AG04450 (cell line): ENCODE measurements around the gene MTTP. TPM values are rescaled to one million over a fixed set of nuclear protein-coding genes. Genes with fewer than 3 reads are reported as not detected.

Source experiments
- CTCF ChIA-PET: fragments of 300-600, 350-600 bp; formaldehyde crosslinking; extraction: SDS; loops from one replicate; lab custom pipeline; 2022; ENCODE audit warnings: antibody characterized with exemption, inconsistent platforms; lab: Charles Lee
- POLR2A ChIA-PET: fragments of 350-600 bp; formaldehyde crosslinking; extraction: SDS; loops from one replicate; lab custom pipeline; 2021; ENCODE audit warnings: antibody characterized with exemption, inconsistent platforms; lab: Yijun Ruan, JAX
- DNase-seq: peaks from one replicate; pipeline ENCODE4 v3.0.0-alpha.2; 2011; ENCODE audit warnings: low read depth, low spot score
- H3K27ac ChIP-seq: one replicate; pipeline ENCODE4 v1.5.1; 2012; ENCODE audit warnings: low read depth, low read length, control low read depth
- H3K27me3 ChIP-seq: one replicate; pipeline ENCODE4 v1.6.0; 2012; ENCODE audit warnings: low read length; ENCODE audit not compliant: control insufficient read depth, insufficient read depth
- H3K4me3 ChIP-seq: 2 replicates; pipeline ENCODE4 v1.5.1; 2011; ENCODE audit warnings: mild to moderate bottlenecking, low read depth, low read length, control low read depth
- H3K9me3 ChIP-seq: 2 replicates; pipeline ENCODE4 v1.5.1; 2012; ENCODE audit warnings: low read length; ENCODE audit not compliant: control insufficient read depth, insufficient read depth
- CTCF ChIP-seq: IDR thresholded peaks from 2 replicates; pipeline ENCODE4 v1.5.1; 2011; ENCODE audit warnings: low read depth, low read length, control low read depth, inconsistent platforms
- polyA plus RNA-seq: library from polyadenylated mRNA; depleted of rRNA; stranded (reverse); fragments of >200 nt; gene quantifications from 2 replicates; pipeline ENCODE4 v1.2.3, GENCODE V29; 2011

MTTP gene
- polyA plus RNA-seq, 1 experiment, result 0.02 TPM

GRCh38 chr4:99614491-99614890 lies 39.9 kb downstream of the MTTP start:
- CTCF ChIA-PET, result no interaction called here
- POLR2A ChIA-PET, result no interaction called here
- no peak overlapping the region for H3K27ac ChIP-seq

GRCh38 chr4:99615170-99615820 lies 40.7 kb downstream of the MTTP start:
- no peaks in the 10 kb centered on the region for H3K9me3 ChIP-seq
- H3K4me3 ChIP-seq, result no peak overlapping the region
- no peak overlapping the region for H3K27ac ChIP-seq
- ChIA-PET CTCF (interaction anchor here (0.7 to 1.4 kb wide), 2 partner anchors 13 to 23 kb away, joined by 3 to 4 read pairs; no protein-coding TSS in a partner anchor), POLR2A (no interaction called here)
- DNase-seq, result no peak
- no peaks in the 10 kb centered on the region for H3K27me3 ChIP-seq
- TF ChIP-seq CTCF, result no peak

More at GRCh38 chr4:99614491-99614890, 39.9 kb downstream of the MTTP start:
- no peak for DNase-seq
- Histone ChIP-seq H3K9me3 (no peaks in the 10 kb centered on the region), H3K27me3 (no peaks in the 10 kb centered on the region), H3K4me3 (no peak overlapping the region)
- TF ChIP-seq CTCF, result no peak

GRCh38 chr4:99617374-99617773 lies 42.8 kb downstream of the MTTP start:
- no peak for DNase-seq
- H3K27ac ChIP-seq, result no peak overlapping the region
- no peaks in the 10 kb centered on the region for H3K27me3 ChIP-seq
- ChIA-PET CTCF (no interaction called here), POLR2A (no interaction called here)
- no peak for TF ChIP-seq CTCF
- H3K9me3 ChIP-seq, result no peaks in the 10 kb centered on the region
- no peak overlapping the region for H3K4me3 ChIP-seq

- CTCF ChIA-PET, result no interaction called here
- no peak overlapping the region for H3K27ac ChIP-seq
- no peak overlapping the region for H3K4me3 ChIP-seq
- no peaks in the 10 kb centered on the region for H3K9me3 ChIP-seq
- POLR2A ChIA-PET, result no interaction called here
- TF ChIP-seq CTCF, result no peak
- DNase-seq, result no peak
- H3K27me3 ChIP-seq, result no peaks in the 10 kb centered on the region
Observed at GRCh38 chr4:99622341-99622740, 47.7 kb downstream of the MTTP start.

GRCh38 chr4:99624141-99624719 lies 49.6 kb downstream of the MTTP start:
- Histone ChIP-seq H3K9me3 (no peaks in the 10 kb centered on the region), H3K27me3 (no peaks in the 10 kb centered on the region), H3K4me3 (no peak overlapping the region), H3K27ac (no peak overlapping the region)
- DNase-seq, result no peak
- ChIA-PET CTCF (no interaction called here), POLR2A (no interaction called here)
- TF ChIP-seq CTCF, result no peak
